ENCODE measurements around the gene AP4M1.

AP4M1 gene

DNA sequence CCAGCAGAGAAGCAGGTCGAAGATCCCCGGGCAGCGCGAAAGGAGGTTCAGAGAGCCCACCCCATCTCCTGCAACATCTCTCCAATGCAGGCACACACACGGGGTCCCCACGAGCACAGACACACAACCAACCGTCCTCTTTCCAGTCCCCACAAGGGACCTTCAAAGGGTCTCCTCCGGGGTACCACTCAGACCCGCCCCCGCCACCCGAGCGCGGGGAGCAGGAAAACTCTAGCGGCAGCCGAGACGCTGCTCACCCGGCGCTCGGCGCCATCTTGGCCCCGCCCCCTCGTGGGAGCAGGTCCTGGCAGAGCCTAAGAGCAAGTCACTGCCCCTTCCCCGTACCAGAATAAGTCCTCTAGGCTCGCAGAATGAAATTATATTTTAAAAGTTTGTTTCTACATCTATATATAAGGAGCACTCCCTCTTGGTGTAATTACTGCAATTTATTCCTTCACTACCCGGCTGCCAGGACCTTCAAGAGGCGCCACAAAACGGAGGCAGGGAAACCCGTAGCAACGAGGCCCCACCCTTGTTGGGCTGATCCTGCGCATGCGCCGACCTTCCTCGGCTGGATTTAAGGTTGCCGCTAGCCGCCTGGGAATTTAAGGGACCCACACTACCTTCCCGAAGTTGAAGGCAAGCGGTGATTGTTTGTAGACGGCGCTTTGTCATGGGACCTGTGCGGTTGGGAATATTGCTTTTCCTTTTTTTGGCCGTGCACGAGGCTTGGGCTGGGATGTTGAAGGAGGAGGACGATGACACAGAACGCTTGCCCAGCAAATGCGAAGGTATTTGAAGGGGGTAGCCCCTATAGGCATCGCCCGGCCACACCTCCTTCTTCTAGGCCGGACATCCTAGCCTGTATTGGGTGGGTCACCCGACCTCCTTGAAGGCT, 17.9 kb downstream of the AP4M1 start, which contains the start of the genes CNPY4 and TAF6 (continued):
- TF ChIP-seq, protein P1, sequence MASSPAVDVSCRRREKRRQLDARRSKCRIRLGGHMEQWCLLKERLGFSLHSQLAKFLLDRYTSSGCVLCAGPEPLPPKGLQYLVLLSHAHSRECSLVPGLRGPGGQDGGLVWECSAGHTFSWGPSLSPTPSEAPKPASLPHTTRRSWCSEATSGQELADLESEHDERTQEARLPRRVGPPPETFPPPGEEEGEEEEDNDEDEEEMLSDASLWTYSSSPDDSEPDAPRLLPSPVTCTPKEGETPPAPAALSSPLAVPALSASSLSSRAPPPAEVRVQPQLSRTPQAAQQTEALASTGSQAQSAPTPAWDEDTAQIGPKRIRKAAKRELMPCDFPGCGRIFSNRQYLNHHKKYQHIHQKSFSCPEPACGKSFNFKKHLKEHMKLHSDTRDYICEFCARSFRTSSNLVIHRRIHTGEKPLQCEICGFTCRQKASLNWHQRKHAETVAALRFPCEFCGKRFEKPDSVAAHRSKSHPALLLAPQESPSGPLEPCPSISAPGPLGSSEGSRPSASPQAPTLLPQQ (tag by site-specific recombination; IDR thresholded peaks at IDR 0.05) = peak; percentile 99
- no peak for TF ChIP-seq ZNF169 (tag by site-specific recombination; IDR thresholded peaks at IDR 0.05)
- TF ChIP-seq RBAK (tag by site-specific recombination; IDR thresholded peaks at IDR 0.05) = no peak
- TF ChIP-seq, protein P2, sequence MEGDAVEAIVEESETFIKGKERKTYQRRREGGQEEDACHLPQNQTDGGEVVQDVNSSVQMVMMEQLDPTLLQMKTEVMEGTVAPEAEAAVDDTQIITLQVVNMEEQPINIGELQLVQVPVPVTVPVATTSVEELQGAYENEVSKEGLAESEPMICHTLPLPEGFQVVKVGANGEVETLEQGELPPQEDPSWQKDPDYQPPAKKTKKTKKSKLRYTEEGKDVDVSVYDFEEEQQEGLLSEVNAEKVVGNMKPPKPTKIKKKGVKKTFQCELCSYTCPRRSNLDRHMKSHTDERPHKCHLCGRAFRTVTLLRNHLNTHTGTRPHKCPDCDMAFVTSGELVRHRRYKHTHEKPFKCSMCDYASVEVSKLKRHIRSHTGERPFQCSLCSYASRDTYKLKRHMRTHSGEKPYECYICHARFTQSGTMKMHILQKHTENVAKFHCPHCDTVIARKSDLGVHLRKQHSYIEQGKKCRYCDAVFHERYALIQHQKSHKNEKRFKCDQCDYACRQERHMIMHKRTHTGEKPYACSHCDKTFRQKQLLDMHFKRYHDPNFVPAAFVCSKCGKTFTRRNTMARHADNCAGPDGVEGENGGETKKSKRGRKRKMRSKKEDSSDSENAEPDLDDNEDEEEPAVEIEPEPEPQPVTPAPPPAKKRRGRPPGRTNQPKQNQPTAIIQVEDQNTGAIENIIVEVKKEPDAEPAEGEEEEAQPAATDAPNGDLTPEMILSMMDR (tag by site-specific recombination; IDR thresholded peaks at IDR 0.05) = no peak; the same call in 1 of the 2 replicates
- TF ChIP-seq, protein P3, sequence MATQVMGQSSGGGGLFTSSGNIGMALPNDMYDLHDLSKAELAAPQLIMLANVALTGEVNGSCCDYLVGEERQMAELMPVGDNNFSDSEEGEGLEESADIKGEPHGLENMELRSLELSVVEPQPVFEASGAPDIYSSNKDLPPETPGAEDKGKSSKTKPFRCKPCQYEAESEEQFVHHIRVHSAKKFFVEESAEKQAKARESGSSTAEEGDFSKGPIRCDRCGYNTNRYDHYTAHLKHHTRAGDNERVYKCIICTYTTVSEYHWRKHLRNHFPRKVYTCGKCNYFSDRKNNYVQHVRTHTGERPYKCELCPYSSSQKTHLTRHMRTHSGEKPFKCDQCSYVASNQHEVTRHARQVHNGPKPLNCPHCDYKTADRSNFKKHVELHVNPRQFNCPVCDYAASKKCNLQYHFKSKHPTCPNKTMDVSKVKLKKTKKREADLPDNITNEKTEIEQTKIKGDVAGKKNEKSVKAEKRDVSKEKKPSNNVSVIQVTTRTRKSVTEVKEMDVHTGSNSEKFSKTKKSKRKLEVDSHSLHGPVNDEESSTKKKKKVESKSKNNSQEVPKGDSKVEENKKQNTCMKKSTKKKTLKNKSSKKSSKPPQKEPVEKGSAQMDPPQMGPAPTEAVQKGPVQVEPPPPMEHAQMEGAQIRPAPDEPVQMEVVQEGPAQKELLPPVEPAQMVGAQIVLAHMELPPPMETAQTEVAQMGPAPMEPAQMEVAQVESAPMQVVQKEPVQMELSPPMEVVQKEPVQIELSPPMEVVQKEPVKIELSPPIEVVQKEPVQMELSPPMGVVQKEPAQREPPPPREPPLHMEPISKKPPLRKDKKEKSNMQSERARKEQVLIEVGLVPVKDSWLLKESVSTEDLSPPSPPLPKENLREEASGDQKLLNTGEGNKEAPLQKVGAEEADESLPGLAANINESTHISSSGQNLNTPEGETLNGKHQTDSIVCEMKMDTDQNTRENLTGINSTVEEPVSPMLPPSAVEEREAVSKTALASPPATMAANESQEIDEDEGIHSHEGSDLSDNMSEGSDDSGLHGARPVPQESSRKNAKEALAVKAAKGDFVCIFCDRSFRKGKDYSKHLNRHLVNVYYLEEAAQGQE (tag by site-specific recombination; IDR thresholded peaks at IDR 0.05) = no peak
- no peak for TF ChIP-seq ZNF473 (tag by site-specific recombination; IDR thresholded peaks at IDR 0.05)
- TF ChIP-seq ZFP41 (tag by site-specific recombination; IDR thresholded peaks at IDR 0.05; ENCODE audit: borderline replicate concordance) = no peak
- TF ChIP-seq, protein P4, sequence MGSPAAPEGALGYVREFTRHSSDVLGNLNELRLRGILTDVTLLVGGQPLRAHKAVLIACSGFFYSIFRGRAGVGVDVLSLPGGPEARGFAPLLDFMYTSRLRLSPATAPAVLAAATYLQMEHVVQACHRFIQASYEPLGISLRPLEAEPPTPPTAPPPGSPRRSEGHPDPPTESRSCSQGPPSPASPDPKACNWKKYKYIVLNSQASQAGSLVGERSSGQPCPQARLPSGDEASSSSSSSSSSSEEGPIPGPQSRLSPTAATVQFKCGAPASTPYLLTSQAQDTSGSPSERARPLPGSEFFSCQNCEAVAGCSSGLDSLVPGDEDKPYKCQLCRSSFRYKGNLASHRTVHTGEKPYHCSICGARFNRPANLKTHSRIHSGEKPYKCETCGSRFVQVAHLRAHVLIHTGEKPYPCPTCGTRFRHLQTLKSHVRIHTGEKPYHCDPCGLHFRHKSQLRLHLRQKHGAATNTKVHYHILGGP (tag by site-specific recombination; IDR thresholded peaks at IDR 0.05) = no peak
- no peak for TF ChIP-seq ZNF776 (tag by site-specific recombination; IDR thresholded peaks at IDR 0.05; ENCODE audit: borderline replicate concordance)
- TF ChIP-seq, protein P5, sequence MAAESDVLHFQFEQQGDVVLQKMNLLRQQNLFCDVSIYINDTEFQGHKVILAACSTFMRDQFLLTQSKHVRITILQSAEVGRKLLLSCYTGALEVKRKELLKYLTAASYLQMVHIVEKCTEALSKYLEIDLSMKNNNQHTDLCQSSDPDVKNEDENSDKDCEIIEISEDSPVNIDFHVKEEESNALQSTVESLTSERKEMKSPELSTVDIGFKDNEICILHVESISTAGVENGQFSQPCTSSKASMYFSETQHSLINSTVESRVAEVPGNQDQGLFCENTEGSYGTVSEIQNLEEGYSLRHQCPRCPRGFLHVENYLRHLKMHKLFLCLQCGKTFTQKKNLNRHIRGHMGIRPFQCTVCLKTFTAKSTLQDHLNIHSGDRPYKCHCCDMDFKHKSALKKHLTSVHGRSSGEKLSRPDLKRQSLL (tag by site-specific recombination; IDR thresholded peaks at IDR 0.05) = peak; percentile 35; the same call in 1 of the 2 replicates
- no peak for TF ChIP-seq ZNF571 (tag by site-specific recombination; IDR thresholded peaks at IDR 0.05)
- TF ChIP-seq ZNF354C (tag by site-specific recombination; IDR thresholded peaks at IDR 0.05; ENCODE audit: borderline replicate concordance, low read depth) = no peak
- TF ChIP-seq, protein P6, sequence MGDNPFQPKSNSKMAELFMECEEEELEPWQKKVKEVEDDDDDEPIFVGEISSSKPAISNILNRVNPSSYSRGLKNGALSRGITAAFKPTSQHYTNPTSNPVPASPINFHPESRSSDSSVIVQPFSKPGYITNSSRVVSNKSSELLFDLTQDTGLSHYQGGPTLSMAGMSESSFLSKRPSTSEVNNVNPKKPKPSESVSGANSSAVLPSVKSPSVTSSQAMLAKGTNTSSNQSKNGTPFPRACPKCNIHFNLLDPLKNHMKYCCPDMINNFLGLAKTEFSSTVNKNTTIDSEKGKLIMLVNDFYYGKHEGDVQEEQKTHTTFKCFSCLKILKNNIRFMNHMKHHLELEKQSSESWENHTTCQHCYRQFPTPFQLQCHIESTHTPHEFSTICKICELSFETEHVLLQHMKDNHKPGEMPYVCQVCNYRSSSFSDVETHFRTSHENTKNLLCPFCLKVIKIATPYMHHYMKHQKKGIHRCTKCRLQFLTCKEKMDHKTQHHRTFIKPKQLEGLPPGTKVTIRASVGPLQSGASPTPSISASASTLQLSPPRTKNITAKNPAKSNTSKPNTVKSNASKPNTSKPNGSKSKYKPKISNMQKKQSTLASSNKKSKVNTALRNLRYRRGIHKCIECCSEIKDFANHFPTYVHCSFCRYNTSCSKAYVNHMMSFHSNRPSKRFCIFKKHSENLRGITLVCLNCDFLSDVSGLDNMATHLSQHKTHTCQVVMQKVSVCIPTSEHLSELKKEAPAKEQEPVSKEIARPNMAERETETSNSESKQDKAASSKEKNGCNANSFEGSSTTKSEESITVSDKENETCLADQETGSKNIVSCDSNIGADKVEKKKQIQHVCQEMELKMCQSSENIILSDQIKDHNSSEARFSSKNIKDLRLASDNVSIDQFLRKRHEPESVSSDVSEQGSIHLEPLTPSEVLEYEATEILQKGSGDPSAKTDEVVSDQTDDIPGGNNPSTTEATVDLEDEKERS (tag by site-specific recombination; IDR thresholded peaks at IDR 0.05) = no peak
- TF ChIP-seq, protein P7, sequence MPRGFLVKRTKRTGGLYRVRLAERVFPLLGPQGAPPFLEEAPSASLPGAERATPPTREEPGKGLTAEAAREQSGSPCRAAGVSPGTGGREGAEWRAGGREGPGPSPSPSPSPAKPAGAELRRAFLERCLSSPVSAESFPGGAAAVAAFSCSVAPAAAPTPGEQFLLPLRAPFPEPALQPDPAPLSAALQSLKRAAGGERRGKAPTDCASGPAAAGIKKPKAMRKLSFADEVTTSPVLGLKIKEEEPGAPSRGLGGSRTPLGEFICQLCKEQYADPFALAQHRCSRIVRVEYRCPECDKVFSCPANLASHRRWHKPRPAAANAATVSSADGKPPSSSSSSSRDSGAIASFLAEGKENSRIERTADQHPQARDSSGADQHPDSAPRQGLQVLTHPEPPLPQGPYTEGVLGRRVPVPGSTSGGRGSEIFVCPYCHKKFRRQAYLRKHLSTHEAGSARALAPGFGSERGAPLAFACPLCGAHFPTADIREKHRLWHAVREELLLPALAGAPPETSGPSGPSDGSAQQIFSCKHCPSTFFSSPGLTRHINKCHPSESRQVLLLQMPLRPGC (tag by site-specific recombination; IDR thresholded peaks at IDR 0.05) = no peak
- no peak for TF ChIP-seq ZNF433 (tag by site-specific recombination; IDR thresholded peaks at IDR 0.05; ENCODE audit: low read depth)
- TF ChIP-seq, protein P8, sequence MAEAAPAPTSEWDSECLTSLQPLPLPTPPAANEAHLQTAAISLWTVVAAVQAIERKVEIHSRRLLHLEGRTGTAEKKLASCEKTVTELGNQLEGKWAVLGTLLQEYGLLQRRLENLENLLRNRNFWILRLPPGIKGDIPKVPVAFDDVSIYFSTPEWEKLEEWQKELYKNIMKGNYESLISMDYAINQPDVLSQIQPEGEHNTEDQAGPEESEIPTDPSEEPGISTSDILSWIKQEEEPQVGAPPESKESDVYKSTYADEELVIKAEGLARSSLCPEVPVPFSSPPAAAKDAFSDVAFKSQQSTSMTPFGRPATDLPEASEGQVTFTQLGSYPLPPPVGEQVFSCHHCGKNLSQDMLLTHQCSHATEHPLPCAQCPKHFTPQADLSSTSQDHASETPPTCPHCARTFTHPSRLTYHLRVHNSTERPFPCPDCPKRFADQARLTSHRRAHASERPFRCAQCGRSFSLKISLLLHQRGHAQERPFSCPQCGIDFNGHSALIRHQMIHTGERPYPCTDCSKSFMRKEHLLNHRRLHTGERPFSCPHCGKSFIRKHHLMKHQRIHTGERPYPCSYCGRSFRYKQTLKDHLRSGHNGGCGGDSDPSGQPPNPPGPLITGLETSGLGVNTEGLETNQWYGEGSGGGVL (tag by site-specific recombination; IDR thresholded peaks at IDR 0.05) = no peak
- TF ChIP-seq ZNF140 (tag by site-specific recombination; IDR thresholded peaks at IDR 0.05) = no peak
- TF ChIP-seq ZNF48 (tag by site-specific recombination; IDR thresholded peaks at IDR 0.05) = no peak
- peak; percentile 78; the same call in 1 of the 2 replicates for TF ChIP-seq ZFP37 (tag by site-specific recombination; IDR thresholded peaks at IDR 0.05)
- peak; percentile 31; the same call in 1 of the 2 replicates for TF ChIP-seq ZNF777 (tag by site-specific recombination; IDR thresholded peaks at IDR 0.05; ENCODE audit: borderline replicate concordance)
- 0 out of 2 replicates have a peak, but pooled peaks have one; percentile 5 for TF ChIP-seq FEZF1 (tag by site-specific recombination; IDR thresholded peaks at IDR 0.05)
